ENCODE data around the gene UCK2. TPM values are rescaled to one million over a fixed set of nuclear protein-coding genes. Genes with fewer than 3 reads are reported as not detected.

The UCK2 gene
- 120 to 125 TPM (median 123 TPM) in 5 replicates for total RNA-seq (2022; extraction: Qiagen RNA extraction)

GRCh38 chr1:165827268-165828102 is at the start of gene UCK2:
UCK2 (plus strand) TSS chr1:165827614; CDS start chr1:165827834, 220 bp downstream.

Other genes starting within 250 kb of the UCK2 start
- 199 to 233 TPM (median 207 TPM) in 5 replicates for gene MGST3, start 196.4 kb upstream of the UCK2 start, total RNA-seq (2022; extraction: Qiagen RNA extraction)
- 38.0 to 42.6 TPM (median 39.7 TPM) in 5 replicates for gene ALDH9A1, start 129.1 kb upstream of the UCK2 start, total RNA-seq (2022; extraction: Qiagen RNA extraction)
- 155 to 189 TPM (median 158 TPM) in 5 replicates for gene TMCO1, start 58.7 kb upstream of the UCK2 start, total RNA-seq (2022; extraction: Qiagen RNA extraction)

Measured in A549 treated with AZD2906 at 1 μM for 4 hours (cell line).